ENCODE measurements around the gene HDAC11.

DNA sequence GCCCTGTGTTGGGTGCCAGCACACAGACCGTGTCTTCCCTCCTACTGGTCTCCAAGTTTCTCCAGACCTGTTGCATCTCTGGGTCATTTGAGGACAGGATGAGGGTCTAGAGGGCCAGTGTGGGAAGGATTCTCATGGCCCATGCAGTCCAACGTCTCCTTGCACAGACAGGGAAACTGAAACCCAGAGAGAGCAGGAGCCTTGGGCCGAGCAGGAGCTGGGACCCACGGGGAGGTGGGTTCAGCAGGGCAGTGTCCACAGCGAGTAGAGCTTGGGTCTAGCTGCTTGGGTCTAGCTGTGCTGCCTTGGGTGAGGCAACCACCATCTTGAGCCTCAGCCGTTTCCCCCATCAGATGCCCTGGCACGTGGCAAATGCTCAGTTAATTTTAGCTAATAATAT is 32.3 kb downstream of the HDAC11 start:
- TF ChIP-seq, protein P1, sequence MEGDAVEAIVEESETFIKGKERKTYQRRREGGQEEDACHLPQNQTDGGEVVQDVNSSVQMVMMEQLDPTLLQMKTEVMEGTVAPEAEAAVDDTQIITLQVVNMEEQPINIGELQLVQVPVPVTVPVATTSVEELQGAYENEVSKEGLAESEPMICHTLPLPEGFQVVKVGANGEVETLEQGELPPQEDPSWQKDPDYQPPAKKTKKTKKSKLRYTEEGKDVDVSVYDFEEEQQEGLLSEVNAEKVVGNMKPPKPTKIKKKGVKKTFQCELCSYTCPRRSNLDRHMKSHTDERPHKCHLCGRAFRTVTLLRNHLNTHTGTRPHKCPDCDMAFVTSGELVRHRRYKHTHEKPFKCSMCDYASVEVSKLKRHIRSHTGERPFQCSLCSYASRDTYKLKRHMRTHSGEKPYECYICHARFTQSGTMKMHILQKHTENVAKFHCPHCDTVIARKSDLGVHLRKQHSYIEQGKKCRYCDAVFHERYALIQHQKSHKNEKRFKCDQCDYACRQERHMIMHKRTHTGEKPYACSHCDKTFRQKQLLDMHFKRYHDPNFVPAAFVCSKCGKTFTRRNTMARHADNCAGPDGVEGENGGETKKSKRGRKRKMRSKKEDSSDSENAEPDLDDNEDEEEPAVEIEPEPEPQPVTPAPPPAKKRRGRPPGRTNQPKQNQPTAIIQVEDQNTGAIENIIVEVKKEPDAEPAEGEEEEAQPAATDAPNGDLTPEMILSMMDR (conservative IDR thresholded peaks at IDR 0.05) = no peak
- no peak for TF ChIP-seq ZFX (IDR thresholded peaks at IDR 0.05)
